Measurements from ENCODE around the gene MYH14. TPM values are rescaled to one million over a fixed set of nuclear protein-coding genes. Genes with fewer than 3 reads are reported as not detected.
A peak's percentile ranks its signal among the peaks of the same experiment; 100 is the strongest.

Gene MYH14
- total and polyA plus RNA-seq, 9 of the 15 experiments (the other 6 are each of a cell fraction or from before 2014, with no cell fraction given), result 0.04 to 0.86 (median 0.19) TPM; not detected in 2

- TF ChIP-seq TRIM24 (IDR thresholded peaks at IDR 0.05) (no peak), SIRT6 (IDR thresholded peaks at IDR 0.05; ENCODE audit: low read depth, low read length) (no peak), CBX1 (IDR thresholded peaks at IDR 0.05; ENCODE audit: low read depth) (no peak), NONO (IDR thresholded peaks at IDR 0.05; ENCODE audit: low read depth in 2 of 2, low read length in 1 of 2) (0 out of 4 replicates have a peak, but pooled peaks of 1 of the 2 experiments have one; percentile 21), ZKSCAN8 (CRISPR knock-in tag; IDR thresholded peaks at IDR 0.05) (no peak), C11orf30 (IDR thresholded peaks at IDR 0.05; ENCODE audit: low read depth) (peak; percentile 73), SRF (CRISPR knock-in tag; IDR thresholded peaks at IDR 0.05) (peak in 1 of 2 experiments; percentile 77; a peak in 1 of 4 replicates), KDM1A (IDR thresholded peaks at IDR 0.05) (peak; percentile 25 to 42), NR3C1 (CRISPR knock-in tag; IDR thresholded peaks at IDR 0.05) (no peak), SMC3 (conservative IDR thresholded peaks at IDR 0.05; ENCODE audit: insufficient read depth, low read depth, low read length) (peak; percentile 81), RBM14 (IDR thresholded peaks at IDR 0.05; ENCODE audit: borderline replicate concordance, insufficient read depth, low read depth, low read length) (no peak), SLC30A9 (CRISPR knock-in tag; IDR thresholded peaks at IDR 0.05) (no peak), ZNF253 (CRISPR knock-in tag; conservative IDR thresholded peaks at IDR 0.05) (no peak), RNF219 (CRISPR knock-in tag; IDR thresholded peaks at IDR 0.05) (no peak), FOSL1 (tag; conservative IDR thresholded peaks at IDR 0.05) (peak; percentile 78), KLF10 (CRISPR knock-in tag; IDR thresholded peaks at IDR 0.05) (no peak), ZNF778 (CRISPR knock-in tag; IDR thresholded peaks at IDR 0.05) (no peak), KLF1 (tag; IDR thresholded peaks at IDR 0.05) (peak; percentile 76), BRCA1 (IDR thresholded peaks at IDR 0.05) (no peak), BRCA1 (CRISPR knock-in tag; IDR thresholded peaks at IDR 0.05) (no peak), CREBBP (IDR thresholded peaks at IDR 0.05; ENCODE audit: low read depth, low read length) (no peak), RNF2 (IDR thresholded peaks at IDR 0.05) (no peak), MEIS2 (IDR thresholded peaks at IDR 0.05; ENCODE audit: partially characterized antibody) (no peak), FOXP4 (CRISPR knock-in tag; IDR thresholded peaks at IDR 0.05; ENCODE audit: borderline replicate concordance) (no peak)
- TF ChIP-seq, protein P1, sequence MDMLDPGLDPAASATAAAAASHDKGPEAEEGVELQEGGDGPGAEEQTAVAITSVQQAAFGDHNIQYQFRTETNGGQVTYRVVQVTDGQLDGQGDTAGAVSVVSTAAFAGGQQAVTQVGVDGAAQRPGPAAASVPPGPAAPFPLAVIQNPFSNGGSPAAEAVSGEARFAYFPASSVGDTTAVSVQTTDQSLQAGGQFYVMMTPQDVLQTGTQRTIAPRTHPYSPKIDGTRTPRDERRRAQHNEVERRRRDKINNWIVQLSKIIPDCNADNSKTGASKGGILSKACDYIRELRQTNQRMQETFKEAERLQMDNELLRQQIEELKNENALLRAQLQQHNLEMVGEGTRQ (CRISPR knock-in tag; IDR thresholded peaks at IDR 0.05), result no peak
These were observed 154.0 kb downstream of the MYH14 start (continued) for GRCh38 chr19:50357178-50358100.

Measured in K562 (cell line).